Adipocyte (in vitro differentiated cells): Measurements from ENCODE around the gene AGPAT2.

ENCODE experiments used
- DNase-seq: peaks from one replicate; pipeline ENCODE4 v3.0.0-alpha.2; 2015; ENCODE audit warnings: low read depth
- H3K27me3 ChIP-seq: replicated peaks from 2 replicates; pipeline ENCODE4 v1.7.0; 2013; ENCODE audit warnings: mild to moderate bottlenecking, low read length, moderate library complexity; ENCODE audit not compliant: control insufficient read depth, insufficient read depth
- H3K36me3 ChIP-seq: 2 replicates; pipeline ENCODE4 v1.7.0; 2013; ENCODE audit warnings: low read length, mild to moderate bottlenecking, moderate library complexity; ENCODE audit not compliant: control insufficient read depth, insufficient read depth, severe bottlenecking
- H3K4me1 ChIP-seq: 2 replicates; pipeline ENCODE4 v1.7.0; 2013; ENCODE audit warnings: mild to moderate bottlenecking, low read length, moderate library complexity; ENCODE audit not compliant: control insufficient read depth, insufficient read depth
- H3K4me3 ChIP-seq: 2 replicates; pipeline ENCODE4 v1.7.0; 2013; ENCODE audit warnings: mild to moderate bottlenecking, low read length, moderate library complexity
- H3K9ac ChIP-seq: 2 replicates; pipeline ENCODE4 v1.7.0; 2013; ENCODE audit warnings: mild to moderate bottlenecking, low read length, moderate library complexity
- H3K9me3 ChIP-seq: 2 replicates; pipeline ENCODE4 v1.7.0; 2013; ENCODE audit warnings: mild to moderate bottlenecking, low read length, moderate library complexity; ENCODE audit not compliant: control insufficient read depth

Gene AGPAT2

DNA sequence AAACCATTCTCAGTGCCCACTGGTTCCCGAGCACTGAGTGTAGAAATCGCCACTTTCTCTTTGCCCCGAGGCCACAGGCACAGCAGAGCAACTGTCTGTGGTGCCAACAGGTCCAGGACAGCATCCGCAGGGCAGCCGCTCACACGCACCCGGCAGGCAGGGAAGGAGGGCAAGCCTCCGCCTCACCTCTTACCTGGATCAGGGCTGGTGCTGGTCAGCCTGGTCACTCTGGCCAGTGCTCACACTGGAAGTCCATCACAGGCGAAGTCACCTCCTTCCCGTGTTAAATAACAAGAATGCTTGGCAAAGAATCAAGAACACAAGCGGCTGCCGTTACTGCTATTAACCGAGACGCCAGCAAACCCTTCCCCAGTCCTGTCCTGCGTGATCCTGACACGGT lies 38.9 kb upstream of the AGPAT2 start:
- Histone ChIP-seq H3K36me3 (peaks cover 44% of the 10 kb centered on the region), H3K9me3 (no peaks in the 10 kb centered on the region), H3K4me1 (peaks cover 27% of the 10 kb centered on the region), H3K9ac (peak overlapping the region; percentile 88), H3K27me3 (no peaks in the 10 kb centered on the region), H3K4me3 (peak overlapping the region; percentile 85)
- DNase-seq = no peak

DNA sequence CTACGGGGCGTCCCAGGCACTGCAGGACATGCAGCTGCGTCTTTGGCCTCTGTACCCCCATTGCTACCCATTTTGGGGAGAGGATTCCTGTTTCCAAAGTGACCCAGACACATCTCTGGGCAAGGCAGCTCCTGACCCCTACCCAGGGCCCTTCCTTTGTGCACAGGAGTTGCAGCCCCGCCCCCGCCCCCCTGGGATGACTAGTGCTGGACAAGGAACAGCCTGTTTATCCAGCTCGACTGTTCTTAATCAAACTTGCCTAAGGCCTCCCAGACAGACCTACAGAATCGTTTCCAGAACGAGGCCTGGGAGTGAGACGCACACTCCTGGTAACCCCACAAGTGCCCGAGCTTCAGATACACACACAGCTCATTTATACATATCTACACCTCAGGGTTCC lies 38.4 kb upstream of the AGPAT2 start:
- Histone ChIP-seq H3K27me3 (no peaks in the 10 kb centered on the region), H3K9me3 (no peaks in the 10 kb centered on the region), H3K4me1 (peaks cover 29% of the 10 kb centered on the region), H3K36me3 (peaks cover 44% of the 10 kb centered on the region), H3K4me3 (peak overlapping the region; percentile 85), H3K9ac (peak overlapping the region; percentile 88)
- DNase-seq = peak; percentile 83

DNA sequence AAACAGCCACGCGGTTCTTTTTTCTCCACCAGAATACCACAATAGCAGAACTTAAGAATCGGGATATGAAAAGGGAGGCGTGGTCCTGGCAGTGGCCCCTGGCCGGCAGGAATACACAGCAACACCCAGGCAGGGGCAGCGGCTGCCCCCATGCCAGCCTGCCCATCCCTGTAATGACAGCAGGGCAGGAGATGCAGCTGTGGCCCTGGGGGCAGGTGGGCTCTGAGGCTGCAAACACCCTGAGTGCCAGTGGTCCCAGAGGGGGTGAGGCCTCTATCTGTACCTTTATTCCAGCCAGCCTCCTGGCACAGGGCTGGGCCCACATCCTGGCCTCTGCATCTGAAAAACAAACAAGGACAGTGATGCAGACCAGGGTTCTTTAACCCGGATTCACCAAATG lies 37.5 kb upstream of the AGPAT2 start:
- Histone ChIP-seq H3K27me3 (no peaks in the 10 kb centered on the region), H3K36me3 (peaks cover 44% of the 10 kb centered on the region), H3K9me3 (no peaks in the 10 kb centered on the region), H3K9ac (no peak overlapping the region), H3K4me1 (peaks cover 33% of the 10 kb centered on the region), H3K4me3 (no peak overlapping the region)
- no peak for DNase-seq

- H3K9ac ChIP-seq = no peak overlapping the region
- no peak overlapping the region for H3K4me3 ChIP-seq
- peaks cover 44% of the 10 kb centered on the region for H3K36me3 ChIP-seq
- DNase-seq = no peak
- no peaks in the 10 kb centered on the region for H3K27me3 ChIP-seq
- H3K9me3 ChIP-seq = no peaks in the 10 kb centered on the region
- H3K4me1 ChIP-seq = peaks cover 25% of the 10 kb centered on the region
These were observed 36.7 kb upstream of the AGPAT2 start for GRCh38 chr9:136723989-136724388.

DNA sequence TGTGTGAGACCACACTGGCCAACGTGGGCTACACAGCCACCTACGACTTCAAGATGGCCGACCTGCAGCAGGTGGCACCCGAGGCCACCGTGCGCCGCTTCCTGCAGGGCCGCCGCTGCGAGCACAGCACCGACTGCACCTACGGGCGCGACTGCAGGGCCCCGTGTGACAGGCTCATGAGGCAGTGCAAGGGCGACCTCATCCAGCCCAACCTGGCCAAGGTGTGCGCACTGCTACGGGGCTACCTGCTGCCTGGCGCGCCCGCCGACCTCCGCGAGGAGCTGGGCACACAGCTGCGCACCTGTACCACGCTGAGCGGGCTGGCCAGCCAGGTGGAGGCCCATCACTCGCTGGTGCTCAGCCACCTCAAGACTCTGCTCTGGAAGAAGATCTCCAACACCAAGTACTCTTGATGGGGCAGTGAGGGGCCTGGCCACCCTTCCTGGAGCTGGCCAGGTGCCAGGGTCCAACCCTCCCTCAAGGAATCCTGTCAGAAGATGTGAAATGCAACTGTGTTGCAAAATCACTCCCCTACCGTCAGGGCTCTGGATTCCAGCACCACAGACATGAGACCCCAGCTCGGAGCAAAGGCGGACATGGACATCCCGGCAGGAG lies 36.2 kb upstream of the AGPAT2 start:
- peaks cover 44% of the 10 kb centered on the region for H3K36me3 ChIP-seq
- no peaks in the 10 kb centered on the region for H3K27me3 ChIP-seq
- DNase-seq = no peak
- no peak overlapping the region for H3K4me3 ChIP-seq
- H3K4me1 ChIP-seq = peaks cover 23% of the 10 kb centered on the region
- H3K9me3 ChIP-seq = no peaks in the 10 kb centered on the region
- no peak overlapping the region for H3K9ac ChIP-seq

DNA sequence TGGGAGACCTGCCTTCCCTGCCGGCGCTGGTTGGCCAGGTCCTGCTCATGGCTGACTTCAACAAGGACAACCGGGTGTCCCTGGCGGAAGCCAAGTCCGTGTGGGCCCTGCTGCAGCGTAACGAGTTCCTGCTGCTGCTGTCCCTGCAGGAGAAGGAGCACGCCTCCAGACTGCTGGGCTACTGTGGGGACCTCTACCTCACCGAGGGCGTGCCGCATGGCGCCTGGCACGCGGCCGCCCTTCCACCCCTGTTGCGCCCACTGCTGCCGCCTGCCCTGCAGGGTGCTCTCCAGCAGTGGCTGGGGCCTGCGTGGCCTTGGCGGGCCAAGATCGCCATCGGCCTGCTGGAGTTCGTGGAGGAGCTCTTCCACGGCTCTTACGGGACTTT lies 35.7 kb upstream of the AGPAT2 start:
- no peak overlapping the region for H3K4me3 ChIP-seq
- H3K9ac ChIP-seq = no peak overlapping the region
- peaks cover 23% of the 10 kb centered on the region for H3K4me1 ChIP-seq
- DNase-seq = no peak
- H3K9me3 ChIP-seq = no peaks in the 10 kb centered on the region
- no peaks in the 10 kb centered on the region for H3K27me3 ChIP-seq
- H3K36me3 ChIP-seq = peaks cover 44% of the 10 kb centered on the region

DNA sequence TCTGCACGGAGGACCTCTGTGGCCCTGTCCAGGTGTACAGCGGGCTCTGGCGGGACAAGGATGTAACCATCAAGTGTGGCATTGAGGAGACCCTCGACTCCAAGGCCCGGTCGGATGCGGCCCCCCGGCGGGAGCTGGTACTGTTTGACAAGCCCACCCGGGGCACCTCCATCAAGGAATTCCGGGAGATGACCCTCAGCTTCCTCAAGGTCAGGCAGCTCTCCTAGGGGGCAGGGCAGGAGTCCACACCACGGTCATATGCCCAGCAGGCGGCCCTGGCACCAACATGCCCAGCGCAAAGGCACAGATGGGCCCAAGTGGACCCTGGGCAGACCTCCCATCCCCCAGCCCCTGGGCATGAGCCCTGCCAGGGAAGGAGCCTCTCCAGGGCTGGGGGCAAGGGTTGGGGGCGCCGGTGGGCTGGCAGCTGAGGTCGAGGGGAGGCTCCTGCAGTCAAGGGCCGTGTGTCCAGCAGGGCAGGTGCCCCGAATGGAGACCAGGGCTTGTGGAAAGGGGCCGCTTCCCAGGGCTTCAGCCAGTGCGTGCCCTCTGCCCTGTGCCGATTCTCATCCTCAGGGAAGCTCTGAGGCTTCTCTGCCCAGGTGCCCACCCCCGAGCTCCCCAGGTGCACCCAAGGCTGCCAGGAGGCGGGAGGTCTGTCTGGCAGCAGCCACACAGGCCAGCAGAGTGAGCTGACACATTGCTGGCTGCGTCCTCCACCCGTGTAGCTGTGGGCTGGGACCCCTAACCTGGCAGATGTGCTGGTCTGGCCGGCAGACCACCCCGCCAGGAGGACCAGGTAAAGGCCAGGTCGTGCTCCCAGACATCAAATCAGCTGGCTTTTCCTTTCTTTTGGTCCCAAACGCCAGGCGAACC lies 35.1 kb upstream of the AGPAT2 start:
- H3K4me3 ChIP-seq = no peak overlapping the region
- H3K9me3 ChIP-seq = no peaks in the 10 kb centered on the region
- H3K27me3 ChIP-seq = no peaks in the 10 kb centered on the region
- peaks cover 23% of the 10 kb centered on the region for H3K4me1 ChIP-seq
- H3K36me3 ChIP-seq = peaks cover 44% of the 10 kb centered on the region
- DNase-seq = no peak
- no peak overlapping the region for H3K9ac ChIP-seq

GRCh38 chr9:136721339-136722092 lies 34.3 kb upstream of the AGPAT2 start:
- DNase-seq = no peak
- Histone ChIP-seq H3K27me3 (peaks cover 2% of the 10 kb centered on the region), H3K9me3 (no peaks in the 10 kb centered on the region), H3K36me3 (peaks cover 40% of the 10 kb centered on the region), H3K4me1 (peaks cover 18% of the 10 kb centered on the region), H3K9ac (no peak overlapping the region), H3K4me3 (no peak overlapping the region)

- peaks cover 34% of the 10 kb centered on the region for H3K36me3 ChIP-seq
- H3K4me3 ChIP-seq = no peak overlapping the region
These were observed 33.7 kb upstream of the AGPAT2 start for GRCh38 chr9:136720898-136721338.

DNA sequence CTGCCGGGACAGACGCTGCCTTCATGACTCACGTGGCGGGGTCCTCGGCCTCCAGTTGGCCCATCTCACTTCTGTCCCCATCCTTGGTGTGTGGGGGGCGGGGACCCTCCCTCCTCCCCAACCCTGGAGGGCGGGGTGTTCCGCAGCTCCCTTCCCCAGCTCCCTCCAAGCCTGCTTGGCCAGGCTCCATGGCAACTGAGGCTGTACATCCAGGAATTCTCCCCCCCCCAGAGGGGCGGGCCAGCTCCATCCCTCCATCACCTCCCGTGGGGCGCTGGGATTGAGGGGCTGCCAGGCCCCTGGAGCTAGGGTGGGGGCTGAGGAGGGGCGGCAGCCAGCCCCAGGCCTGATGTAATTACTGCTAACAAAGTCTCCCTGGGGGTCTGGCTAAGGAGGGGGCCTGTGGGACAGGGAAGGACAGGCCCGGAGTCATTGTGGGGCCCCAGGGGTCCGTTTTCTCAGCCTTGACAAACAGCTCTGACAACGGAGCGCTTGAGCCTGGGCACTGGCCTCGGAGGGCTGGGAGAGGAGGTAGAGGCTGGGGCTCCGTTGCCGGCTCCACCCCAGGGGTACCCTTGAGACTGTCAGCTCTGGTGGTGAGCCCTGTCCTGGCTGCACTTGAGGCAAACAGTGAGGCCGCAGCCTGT lies 33.1 kb upstream of the AGPAT2 start:
- no peaks in the 10 kb centered on the region for H3K9me3 ChIP-seq
- peak overlapping the region; percentile 7 for H3K9ac ChIP-seq
- no peak overlapping the region for H3K4me3 ChIP-seq
- peaks cover 7% of the 10 kb centered on the region for H3K4me1 ChIP-seq
- peaks cover 7% of the 10 kb centered on the region for H3K27me3 ChIP-seq
- no peak for DNase-seq
- H3K36me3 ChIP-seq = peaks cover 29% of the 10 kb centered on the region

More at GRCh38 chr9:136720898-136721338, 33.7 kb upstream of the AGPAT2 start:
- DNase-seq = no peak
- H3K9ac ChIP-seq = peak overlapping the region; percentile 7
- H3K27me3 ChIP-seq = peaks cover 3% of the 10 kb centered on the region
- H3K4me1 ChIP-seq = peaks cover 12% of the 10 kb centered on the region
- H3K9me3 ChIP-seq = no peaks in the 10 kb centered on the region
